ENCODE data around the gene MISP. TPM values are rescaled to one million over a fixed set of nuclear protein-coding genes. Genes with fewer than 3 reads are reported as not detected.

Gene MISP
- polyA plus RNA-seq, 1 of the 3 experiments (the other 2 are of a cell fraction): 0.08 TPM

DNA sequence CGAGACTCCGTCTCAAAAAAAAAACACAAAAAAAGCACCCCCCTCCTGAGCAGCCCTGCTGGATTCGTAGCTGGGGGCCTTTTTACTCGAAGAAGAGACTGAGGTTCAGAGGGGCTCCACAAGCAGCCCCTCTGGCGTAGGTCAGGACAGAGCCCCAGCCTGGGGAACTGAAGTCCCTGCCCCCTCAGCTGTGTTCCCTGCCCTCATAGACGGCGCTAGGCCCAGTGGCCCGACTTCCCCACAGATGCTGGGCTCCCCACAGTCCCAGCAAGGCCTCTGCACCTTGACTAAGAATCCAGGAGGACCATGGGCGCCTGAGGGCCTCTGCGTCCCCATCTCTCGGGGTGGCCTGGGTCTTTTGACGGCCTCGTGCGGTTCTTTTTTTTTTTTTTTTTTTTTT is 1.1 kb upstream of the MISP start:
- Histone ChIP-seq H3K36me3 (replicated peaks in 1 of 2; ENCODE audit: control insufficient read depth in 1 of 2, insufficient read depth in 2 of 2, low read length in 1 of 2) (no peaks in the 10 kb centered on the region), H3K27ac (ENCODE audit: low read depth in 2 of 2, low read length in 1 of 2) (no peak overlapping the region), H3K27me3 (ENCODE audit: insufficient read depth) (no peaks in the 10 kb centered on the region), H3K9ac (no peak overlapping the region), H3K9me2 (no peaks in the 10 kb centered on the region), H3K4me2 (no peak overlapping the region), H2AFZ (ENCODE audit: low read depth) (no peak overlapping the region), H3K9me3 (no peaks in the 10 kb centered on the region), H4K20me1 (ENCODE audit: insufficient read depth) (no peaks in the 10 kb centered on the region), H3K4me3 (ENCODE audit: low read depth in 2 of 2, low read length in 1 of 2) (no peak overlapping the region), H3K79me2 (ENCODE audit: insufficient read depth) (no peaks in the 10 kb centered on the region), H3K4me1 (ENCODE audit: control insufficient read depth in 1 of 2, insufficient read depth in 2 of 2, low read depth in 1 of 2, low read length in 1 of 2) (no peaks in the 10 kb centered on the region), H3F3A (replicated peaks; ENCODE audit: insufficient read depth) (peaks cover 2% of the 10 kb centered on the region)
- TF ChIP-seq FOSL2 (IDR thresholded peaks at IDR 0.05; ENCODE audit: borderline replicate concordance, low read depth) (no peak), USF1 (IDR thresholded peaks at IDR 0.05; ENCODE audit: borderline replicate concordance, low read depth) (no peak), YY1 (IDR thresholded peaks at IDR 0.05; ENCODE audit: low read depth) (no peak), MEF2A (IDR thresholded peaks at IDR 0.05; ENCODE audit: borderline replicate concordance, low read depth) (no peak), POLR2AphosphoS5 (IDR thresholded peaks at IDR 0.05; ENCODE audit: low read depth, low read length) (no peak)
- TF ChIP-seq, protein P1, sequence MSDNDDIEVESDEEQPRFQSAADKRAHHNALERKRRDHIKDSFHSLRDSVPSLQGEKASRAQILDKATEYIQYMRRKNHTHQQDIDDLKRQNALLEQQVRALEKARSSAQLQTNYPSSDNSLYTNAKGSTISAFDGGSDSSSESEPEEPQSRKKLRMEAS (IDR thresholded peaks at IDR 0.05; ENCODE audit: low read depth): no peak
- ChIA-PET POLR2A (no interaction called here), CTCF (interaction anchor here (0.9 to 1.5 kb wide), 2 partner anchors 8 to 16 kb away, joined by 3 to 5 read pairs; no protein-coding TSS in a partner anchor)
- WGBS (ENCODE audit: low lambda C conversion rate): 78% methylated on average over 14 of the region's 14 CpGs
- DNase-seq: no peak

DNA sequence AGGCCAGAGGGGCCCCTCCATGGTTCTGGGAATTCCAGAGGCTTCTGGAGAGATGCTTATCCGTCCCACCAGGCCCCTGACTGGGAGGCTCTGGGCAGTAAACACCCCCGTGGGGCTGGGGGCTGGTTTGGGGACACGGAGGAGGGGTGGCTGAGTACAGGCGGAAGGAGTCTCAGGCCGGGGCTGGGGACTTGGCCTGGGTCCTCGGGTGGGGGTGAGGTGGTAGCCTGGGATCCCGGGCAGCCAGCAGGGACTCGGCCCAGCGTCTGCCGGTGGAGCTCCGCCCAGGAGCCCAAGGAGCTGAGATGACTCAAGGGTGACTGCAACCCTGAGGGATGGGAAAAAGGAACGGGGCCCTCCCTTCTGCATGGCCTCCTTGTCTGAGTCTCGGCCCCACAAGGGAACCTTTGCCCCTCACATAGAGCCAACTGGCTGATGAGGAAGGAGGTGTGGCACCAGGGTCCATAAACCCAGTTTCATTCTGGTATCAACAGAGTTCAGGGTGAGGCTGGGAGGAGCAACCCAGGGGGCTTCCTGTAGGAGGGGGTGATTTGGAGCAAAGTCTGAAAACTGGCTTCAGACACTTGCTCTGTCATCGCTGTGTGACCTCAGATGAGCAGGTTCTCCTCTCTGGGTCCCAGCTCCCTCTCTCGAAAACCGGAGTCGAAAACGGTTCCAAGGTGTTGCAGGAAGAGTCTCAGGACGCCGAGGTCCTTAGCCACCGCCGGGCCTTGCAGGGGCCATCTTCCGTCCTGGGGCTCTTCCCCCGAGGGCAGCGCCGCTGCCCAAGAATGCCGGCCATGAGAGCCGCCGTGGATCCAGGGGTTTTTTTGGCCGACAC is 809 bp downstream of the MISP start:
- 41% methylated on average over 14 of the region's 30 CpGs for WGBS (ENCODE audit: low lambda C conversion rate)
- H3K27me3 ChIP-seq (ENCODE audit: insufficient read depth): no peaks in the 10 kb centered on the region
- no peaks in the 10 kb centered on the region for H4K20me1 ChIP-seq (ENCODE audit: insufficient read depth)
- no peaks in the 10 kb centered on the region for H3K9me2 ChIP-seq
- no peaks in the 10 kb centered on the region for H3K36me3 ChIP-seq (replicated peaks in 1 of 2; ENCODE audit: control insufficient read depth in 1 of 2, insufficient read depth in 2 of 2, low read length in 1 of 2)
- H3K4me1 ChIP-seq (ENCODE audit: control insufficient read depth in 1 of 2, insufficient read depth in 2 of 2, low read depth in 1 of 2, low read length in 1 of 2): no peaks in the 10 kb centered on the region
- H3K9ac ChIP-seq: peak overlapping the region; percentile 60; the same call in 1 of the 2 replicates
- no peaks in the 10 kb centered on the region for H3K9me3 ChIP-seq
- H3K4me2 ChIP-seq: peak overlapping the region; percentile 40
- no peak for TF ChIP-seq RFX5 (IDR thresholded peaks at IDR 0.05; ENCODE audit: low read length)
- no peak for TF ChIP-seq EZH2phosphoT487 (IDR thresholded peaks at IDR 0.05; ENCODE audit: borderline replicate concordance, low read depth)
- no peak for TF ChIP-seq NFIC (IDR thresholded peaks at IDR 0.05; ENCODE audit: borderline replicate concordance)
- no peak for TF ChIP-seq ELF1 (IDR thresholded peaks at IDR 0.05)
- no peak for TF ChIP-seq SIN3A (IDR thresholded peaks at IDR 0.05; ENCODE audit: borderline replicate concordance, low read depth, low read length)
- TF ChIP-seq MEF2A (IDR thresholded peaks at IDR 0.05; ENCODE audit: borderline replicate concordance, low read depth): no peak
- TF ChIP-seq FOSL2 (IDR thresholded peaks at IDR 0.05; ENCODE audit: borderline replicate concordance, low read depth): peak; percentile 58; the same call in 1 of the 2 replicates
- TF ChIP-seq TAF1 (IDR thresholded peaks at IDR 0.05; ENCODE audit: borderline replicate concordance, low read depth, low read length): 0 out of 2 replicates have a peak, but pooled peaks have one; percentile 29
- no peak for TF ChIP-seq SMC3 (IDR thresholded peaks at IDR 0.05; ENCODE audit: low read depth, low read length)
- TF ChIP-seq YY1 (IDR thresholded peaks at IDR 0.05; ENCODE audit: low read depth): no peak
- no peak for TF ChIP-seq TEAD4 (IDR thresholded peaks at IDR 0.05; ENCODE audit: borderline replicate concordance, insufficient read depth)
- TF ChIP-seq FOXM1 (IDR thresholded peaks at IDR 0.05; ENCODE audit: low read depth): no peak
- no peak for TF ChIP-seq RXRA (IDR thresholded peaks at IDR 0.05; ENCODE audit: borderline replicate concordance, low read depth)
- TF ChIP-seq GATA2 (CRISPR knock-in tag; IDR thresholded peaks at IDR 0.05): no peak
- TF ChIP-seq NRF1 (IDR thresholded peaks at IDR 0.05; ENCODE audit: low read depth, low read length): no peak
- TF ChIP-seq TCF12 (IDR thresholded peaks at IDR 0.05): no peak
- peak; percentile 59 for DNase-seq
- peak overlapping the region; percentile 88; the same call in 1 of the 2 replicates for H2AFZ ChIP-seq (ENCODE audit: low read depth)
- H3K4me3 ChIP-seq (ENCODE audit: low read depth in 2 of 2, low read length in 1 of 2): no peak overlapping the region
- peaks cover 2% of the 10 kb centered on the region for H3F3A ChIP-seq (replicated peaks; ENCODE audit: insufficient read depth)
- H3K27ac ChIP-seq (ENCODE audit: low read depth in 2 of 2, low read length in 1 of 2): peak overlapping the region in 1 of 2 experiments; percentile 59; a peak in 2 of 4 replicates
- no peaks in the 10 kb centered on the region for H3K79me2 ChIP-seq (ENCODE audit: insufficient read depth)
- POLR2A ChIA-PET: no interaction called here
- CTCF ChIA-PET: no interaction called here

Data from SK-N-SH (cell line).